MCF 10A (cell line): ENCODE results near the gene SMARCC1. TPM values are rescaled to one million over a fixed set of nuclear protein-coding genes. Genes with fewer than 3 reads are reported as not detected.

ENCODE experiments used
- BruUV-seq: library from RNA; stranded (reverse); fragments of 400-500 nt; replicated peaks from 2 replicates; lab custom pipeline; 2021; lab: Mats Ljungman, UMichigan
- CTCF ChIA-PET: fragments of 300-600 bp; sonication (Branson Sonifier 250); formaldehyde crosslinking; extraction: SDS; loops from one replicate; lab custom pipeline; 2021; ENCODE audit warnings: antibody characterized with exemption, inconsistent platforms; lab: Yijun Ruan, JAX
- POLR2A ChIA-PET: fragments of 300-600, 350-650 bp; sonication (Branson Sonifier 250); formaldehyde crosslinking; extraction: SDS; loops from one replicate; lab custom pipeline; 2020; ENCODE audit warnings: antibody characterized with exemption, inconsistent platforms; lab: Yijun Ruan, JAX
- DNase-seq: peaks from one replicate; pipeline ENCODE4 v3.0.0-alpha.2; 2018; ENCODE audit not compliant: unreplicated experiment
- H3K27ac Mint-ChIP-seq: one replicate; pipeline ENCODE4 v1.8.0; 2022; ENCODE audit warnings: mild to moderate bottlenecking, low read depth, mixed read lengths; ENCODE audit not compliant: unreplicated experiment
- H3K27me3 Mint-ChIP-seq: one replicate; pipeline ENCODE4 v1.8.0; 2022; ENCODE audit warnings: mixed read lengths; ENCODE audit not compliant: insufficient read depth, unreplicated experiment
- H3K36me3 Mint-ChIP-seq: one replicate; pipeline ENCODE4 v1.8.0; 2022; ENCODE audit warnings: mild to moderate bottlenecking, moderate library complexity, mixed read lengths; ENCODE audit not compliant: insufficient read depth, unreplicated experiment
- H3K4me1 Mint-ChIP-seq: one replicate; pipeline ENCODE4 v1.8.0; 2022; ENCODE audit warnings: mixed read lengths; ENCODE audit not compliant: insufficient read depth, unreplicated experiment
- H3K4me3 Mint-ChIP-seq: one replicate; pipeline ENCODE4 v1.8.0; 2022; ENCODE audit warnings: mild to moderate bottlenecking, moderate library complexity, mixed read lengths; ENCODE audit not compliant: unreplicated experiment
- H3K9me3 Mint-ChIP-seq: one replicate; pipeline ENCODE4 v1.8.0; 2022; ENCODE audit warnings: mixed read lengths; ENCODE audit not compliant: unreplicated experiment
- intact Hi-C: fragments of 100-400 bp; cut with micrococcal nuclease; formaldehyde crosslinking; loops from 2 replicates; pipeline ENCODE4 v1.14.1; 2022
- total RNA-seq: library from RNA; stranded (reverse); gene quantifications from 2 replicates; pipeline ENCODE4 v1.2.3, GENCODE V29; 2022
- TF ChIP-seq, protein P1 (sequence below): fragments of 200-600 bp; IDR thresholded peaks from one replicate; pipeline ENCODE4 v1.8.0; 2022; ENCODE audit warnings: antibody characterized with exemption, mild to moderate bottlenecking; ENCODE audit not compliant: unreplicated experiment

Gene SMARCC1
- total RNA-seq, 1 experiment from 2014 or later = 77.5 TPM

DNA sequence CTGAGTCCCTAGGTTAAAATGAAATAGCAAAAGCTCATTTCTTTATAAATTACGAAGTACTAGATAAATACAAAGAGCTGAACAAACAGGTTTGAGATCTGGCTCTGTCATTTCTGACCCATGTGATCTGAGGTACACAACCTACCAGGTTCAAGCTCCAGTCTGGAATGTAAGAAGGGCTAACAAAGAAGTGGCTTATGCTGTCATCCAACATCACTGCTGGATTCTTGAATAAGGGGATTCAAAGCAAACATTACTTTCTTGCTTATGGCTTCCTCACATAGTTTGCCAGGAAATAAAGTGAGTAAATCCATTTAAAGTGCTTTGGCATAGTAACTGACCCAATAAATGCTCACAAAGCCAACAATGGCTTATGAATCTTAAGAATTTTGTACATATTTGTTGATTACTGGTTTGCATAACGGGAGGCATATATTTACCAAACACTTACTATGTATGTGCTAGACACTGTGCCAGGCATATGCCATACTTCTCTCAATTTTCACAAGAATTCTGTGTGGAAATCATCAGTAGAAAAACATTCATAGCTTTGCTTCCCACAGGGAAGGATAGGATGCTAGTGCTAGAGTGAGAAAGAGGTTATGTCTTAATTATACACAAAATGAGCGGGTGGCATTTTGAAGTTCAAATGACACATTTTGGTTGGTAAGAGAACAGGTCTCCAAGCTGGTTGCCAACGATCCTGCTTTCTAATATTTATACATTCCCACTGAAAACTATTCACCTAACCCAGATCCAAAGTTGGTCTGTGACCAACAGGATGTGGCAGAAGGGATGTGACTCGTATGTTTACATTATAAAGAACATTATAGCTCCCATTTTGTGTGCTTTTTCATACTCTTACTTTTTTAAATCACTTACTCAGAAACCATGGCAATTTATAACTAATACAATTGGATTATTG, 164.3 kb downstream of the SMARCC1 start:
- Mint-ChIP-seq H3K36me3 (peaks cover 40% of the 10 kb centered on the region), H3K4me1 (no peaks in the 10 kb centered on the region), H3K4me3 (no peak overlapping the region), H3K27me3 (no peaks in the 10 kb centered on the region), H3K27ac (no peak overlapping the region), H3K9me3 (no peaks in the 10 kb centered on the region)
- CTCF ChIA-PET = interaction anchor here (0.6 to 1.5 kb wide), 4 partner anchors 10 to 426 kb away, joined by 3 to 6 read pairs (median 5); no protein-coding TSS in a partner anchor
- TF ChIP-seq, protein P1, sequence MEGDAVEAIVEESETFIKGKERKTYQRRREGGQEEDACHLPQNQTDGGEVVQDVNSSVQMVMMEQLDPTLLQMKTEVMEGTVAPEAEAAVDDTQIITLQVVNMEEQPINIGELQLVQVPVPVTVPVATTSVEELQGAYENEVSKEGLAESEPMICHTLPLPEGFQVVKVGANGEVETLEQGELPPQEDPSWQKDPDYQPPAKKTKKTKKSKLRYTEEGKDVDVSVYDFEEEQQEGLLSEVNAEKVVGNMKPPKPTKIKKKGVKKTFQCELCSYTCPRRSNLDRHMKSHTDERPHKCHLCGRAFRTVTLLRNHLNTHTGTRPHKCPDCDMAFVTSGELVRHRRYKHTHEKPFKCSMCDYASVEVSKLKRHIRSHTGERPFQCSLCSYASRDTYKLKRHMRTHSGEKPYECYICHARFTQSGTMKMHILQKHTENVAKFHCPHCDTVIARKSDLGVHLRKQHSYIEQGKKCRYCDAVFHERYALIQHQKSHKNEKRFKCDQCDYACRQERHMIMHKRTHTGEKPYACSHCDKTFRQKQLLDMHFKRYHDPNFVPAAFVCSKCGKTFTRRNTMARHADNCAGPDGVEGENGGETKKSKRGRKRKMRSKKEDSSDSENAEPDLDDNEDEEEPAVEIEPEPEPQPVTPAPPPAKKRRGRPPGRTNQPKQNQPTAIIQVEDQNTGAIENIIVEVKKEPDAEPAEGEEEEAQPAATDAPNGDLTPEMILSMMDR = no peak
- POLR2A ChIA-PET = interaction anchor here (0.9 to 1.0 kb wide), 3 partner anchors 10 to 164 kb away, joined by 3 to 5 read pairs (median 3); no protein-coding TSS in a partner anchor
- no TSS peak for BruUV-seq
- intact Hi-C loops = no loop called here
- peak; percentile 3 for DNase-seq

DNA sequence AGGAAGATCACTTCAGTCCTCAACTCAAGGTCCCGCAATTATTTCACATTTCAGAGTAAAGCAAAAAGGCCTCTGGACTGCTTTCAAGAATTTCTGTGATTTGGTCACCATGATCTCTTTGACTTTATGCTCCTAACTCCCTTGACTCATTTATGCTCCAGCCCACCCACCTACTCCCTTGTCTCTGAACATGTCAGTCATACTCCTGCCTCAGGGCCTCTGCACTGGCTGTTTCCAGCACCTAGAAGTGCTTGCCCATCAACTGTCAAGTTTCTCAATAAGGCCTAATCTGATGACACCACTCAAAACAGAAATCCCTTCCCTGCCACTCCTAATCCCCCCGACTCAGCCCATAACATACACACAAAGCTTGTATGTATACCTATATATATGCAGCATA, 166.9 kb downstream of the SMARCC1 start:
- no peaks in the 10 kb centered on the region for H3K27me3 Mint-ChIP-seq
- TF ChIP-seq, protein P1 = no peak
- peaks cover 8% of the 10 kb centered on the region for H3K4me1 Mint-ChIP-seq
- no peak for DNase-seq
- H3K27ac Mint-ChIP-seq = no peak overlapping the region
- peaks cover 29% of the 10 kb centered on the region for H3K36me3 Mint-ChIP-seq
- POLR2A ChIA-PET = no interaction called here
- no peak overlapping the region for H3K4me3 Mint-ChIP-seq
- intact Hi-C loops = no loop called here
- no TSS peak for BruUV-seq
- H3K9me3 Mint-ChIP-seq = no peaks in the 10 kb centered on the region
- CTCF ChIA-PET = no interaction called here

DNA sequence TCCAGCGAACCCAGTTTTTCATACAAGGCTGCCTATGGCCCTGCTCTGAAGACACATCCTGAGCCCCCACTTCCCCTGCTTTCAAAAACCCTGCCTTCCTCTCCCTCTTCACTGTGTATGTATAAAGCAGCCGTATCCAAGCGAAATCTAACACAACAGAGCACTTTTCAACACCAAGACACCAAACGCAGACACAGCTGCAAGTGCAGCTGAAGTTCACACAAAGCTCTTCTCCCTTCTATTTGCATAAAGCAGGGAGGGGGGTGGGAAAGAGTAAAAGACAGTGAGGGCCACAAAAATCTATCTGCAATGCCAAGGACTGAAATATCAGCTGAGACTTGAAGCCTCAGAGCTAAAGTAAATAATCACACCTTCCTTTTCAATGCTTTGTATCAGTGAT, 168.0 kb downstream of the SMARCC1 start:
- no peak for DNase-seq
- TF ChIP-seq, protein P1 = no peak
- POLR2A ChIA-PET = interaction anchor here (0.8 to 0.9 kb wide), 2 partner anchors 8 to 14 kb away, joined by 5 read pairs; no protein-coding TSS in a partner anchor
- Mint-ChIP-seq H3K36me3 (peaks cover 30% of the 10 kb centered on the region), H3K4me1 (peaks cover 8% of the 10 kb centered on the region), H3K27ac (no peak overlapping the region), H3K27me3 (no peaks in the 10 kb centered on the region), H3K9me3 (no peaks in the 10 kb centered on the region), H3K4me3 (no peak overlapping the region)
- CTCF ChIA-PET = interaction anchor here (0.7 kb wide), 1 partner anchor 768 kb away, joined by 3 read pairs; no protein-coding TSS in a partner anchor
- BruUV-seq = no TSS peak
- intact Hi-C loops = no loop called here

DNA sequence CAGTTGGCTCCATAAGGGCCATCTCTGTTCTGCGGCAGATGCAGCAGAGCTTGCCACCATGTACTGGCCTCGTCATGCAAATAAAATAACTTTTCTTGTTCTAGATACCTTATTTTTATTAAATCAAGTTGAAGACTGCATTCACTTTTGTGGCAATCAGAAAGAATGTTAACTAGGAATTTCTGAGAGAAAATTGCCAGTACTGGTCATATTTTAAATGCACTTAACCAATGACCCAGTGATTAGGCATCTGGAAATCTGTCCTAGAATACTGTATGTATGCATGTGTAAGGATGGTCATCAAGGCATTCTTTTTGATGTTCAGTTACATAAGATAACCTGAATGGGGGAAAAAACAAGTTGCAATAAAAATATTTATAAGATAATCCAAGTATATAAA, 168.8 kb downstream of the SMARCC1 start:
- TF ChIP-seq, protein P1 = no peak
- H3K27ac Mint-ChIP-seq = no peak overlapping the region
- no peaks in the 10 kb centered on the region for H3K9me3 Mint-ChIP-seq
- H3K4me1 Mint-ChIP-seq = peaks cover 8% of the 10 kb centered on the region
- BruUV-seq = no TSS peak
- peaks cover 35% of the 10 kb centered on the region for H3K36me3 Mint-ChIP-seq
- H3K4me3 Mint-ChIP-seq = no peak overlapping the region
- CTCF ChIA-PET = no interaction called here
- intact Hi-C loops = no loop called here
- POLR2A ChIA-PET = no interaction called here
- no peaks in the 10 kb centered on the region for H3K27me3 Mint-ChIP-seq
- DNase-seq = no peak
